ENCODE results near the gene NT5C3B.
"Not testable (repeated sequence)": the region's sequence is repeated elsewhere in the genome, so short reads cannot be mapped to it uniquely, and the experiment has no call there.

Gene NT5C3B

DNA sequence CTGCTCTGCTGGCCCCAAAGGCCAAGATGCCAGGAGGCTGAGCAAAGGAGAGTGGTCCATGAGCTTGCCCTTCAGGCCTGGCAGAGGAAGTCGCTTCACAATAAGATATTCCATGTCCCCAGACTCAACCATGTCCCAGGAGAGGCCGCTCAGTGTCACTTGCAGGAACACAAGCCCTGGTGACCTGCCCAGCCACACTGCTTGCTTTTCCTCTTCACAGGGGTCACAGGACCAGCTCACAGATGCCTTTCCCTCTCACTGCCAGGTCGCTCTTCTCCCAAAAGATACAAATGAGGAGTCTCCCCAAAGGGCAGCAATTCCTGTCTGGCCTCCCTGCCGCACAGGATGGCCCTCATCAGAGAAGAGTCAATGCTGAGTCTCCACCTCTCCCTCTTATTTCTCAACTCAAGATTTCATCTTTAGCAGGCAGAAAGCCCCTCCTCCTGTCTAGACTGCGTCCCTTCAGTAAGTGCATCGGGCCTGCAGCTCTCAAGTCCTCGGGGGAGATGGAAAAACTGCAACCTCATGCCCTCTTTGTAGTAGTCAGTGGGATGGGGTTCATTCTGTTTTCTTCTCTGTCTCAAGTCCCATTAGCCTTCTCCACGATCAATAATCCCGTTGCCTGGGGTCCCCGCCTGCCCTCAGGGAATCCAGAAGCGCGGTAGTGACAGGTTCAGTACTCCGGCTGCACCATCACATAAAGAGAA is 54.5 kb downstream of the NT5C3B start:
- DNase-seq = no peak

DNA sequence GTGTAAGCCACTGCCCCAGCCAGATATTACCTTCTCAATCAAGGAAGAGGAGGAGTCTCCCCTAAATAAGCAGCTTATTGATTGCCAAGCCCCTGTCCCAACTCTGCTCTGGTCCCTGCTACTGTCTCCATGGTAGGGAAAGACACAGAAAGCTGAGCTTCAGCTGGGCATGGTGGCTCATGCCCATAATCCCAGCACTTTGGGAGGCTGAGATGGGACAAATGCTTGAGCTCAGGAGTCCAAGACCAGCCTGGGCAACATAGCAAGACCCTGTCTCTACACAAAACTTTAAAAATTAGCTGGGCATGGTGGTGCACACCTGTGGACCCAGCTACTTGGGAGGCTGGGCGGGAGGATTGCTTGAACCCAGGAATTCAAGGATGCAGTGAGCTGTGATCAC is 56.1 kb downstream of the NT5C3B start:
- no peak for DNase-seq

GRCh38 chr17:41777574-41778188 is 58.4 kb downstream of the NT5C3B start:
- no peak for DNase-seq

GRCh38 chr17:41777157-41777573 is 58.9 kb downstream of the NT5C3B start:
- DNase-seq = no peak

DNA sequence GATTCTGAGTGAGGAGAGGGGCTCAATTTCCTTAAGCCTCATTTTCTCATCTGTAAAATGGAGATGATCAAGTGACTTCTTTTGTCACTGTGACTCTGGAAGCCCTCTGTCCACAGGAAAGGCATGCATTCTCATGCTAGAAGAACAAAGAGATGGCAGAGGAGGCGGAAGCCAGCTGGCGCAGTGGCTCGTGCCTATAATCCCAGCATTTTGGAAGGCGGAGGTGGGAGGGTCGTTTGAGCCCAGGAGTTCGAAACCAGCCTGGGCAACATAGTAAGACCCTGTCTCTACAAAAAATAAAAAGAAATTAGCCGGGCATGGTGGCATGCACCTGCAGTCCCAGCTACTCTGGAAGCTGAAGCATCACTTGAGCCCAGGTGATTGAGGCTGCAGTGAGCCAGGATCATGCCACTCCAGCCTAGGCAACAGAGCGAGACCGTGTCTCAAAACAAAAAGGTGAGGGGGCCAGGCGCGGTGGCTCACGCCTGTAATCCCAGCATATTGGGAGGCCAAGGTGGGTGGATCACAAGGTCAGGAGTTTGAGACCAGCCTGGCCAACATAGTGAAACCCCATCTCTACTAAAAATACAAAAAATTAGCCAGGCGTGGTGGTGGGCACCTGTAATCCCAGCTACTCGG is 59.7 kb downstream of the NT5C3B start:
- DNase-seq = not testable (repeated sequence)

- no peak for DNase-seq
Measured at GRCh38 chr17:41775394-41776226, 60.4 kb downstream of the NT5C3B start.

Measured in stimulated activated CD4-positive, alpha-beta T cell treated with anti-CD3 and anti-CD28 coated beads, Interleukin-2, amount 100 ng/mL, for 24 hours (primary cell).